Inflammatory macrophage (primary cell): ENCODE results near the gene KRTAP10-11.
"Not testable (repeated sequence)": the region's sequence is repeated elsewhere in the genome, so short reads cannot be mapped to it uniquely, and the experiment has no call there.

Experiments
- DNase-seq, 2 donors: peaks; one replicate each; pipeline ENCODE4 v3.0.0-alpha.2; 2020 to 2022

KRTAP10-11 gene

GRCh38 chr21:44640761-44641160 lies 5.5 kb upstream of the KRTAP10-11 start:
- DNase-seq, result no peak

GRCh38 chr21:44643741-44644310 lies 2.4 kb upstream of the KRTAP10-11 start:
- no peak for DNase-seq

GRCh38 chr21:44644878-44645277 lies 1.3 kb upstream of the KRTAP10-11 start:
- DNase-seq, result no peak

GRCh38 chr21:44647222-44647552 lies 973 bp downstream of the KRTAP10-11 start:
- DNase-seq, result no peak

- DNase-seq, result no peak
These were observed 2.5 kb downstream of the KRTAP10-11 start for GRCh38 chr21:44648557-44649311.

- no peak for DNase-seq
These were observed 3.4 kb downstream of the KRTAP10-11 start for GRCh38 chr21:44649521-44650100.

GRCh38 chr21:44650265-44650972 lies 4.2 kb downstream of the KRTAP10-11 start:
- no peak for DNase-seq

GRCh38 chr21:44650973-44651675 lies 4.9 kb downstream of the KRTAP10-11 start:
- DNase-seq, result no peak

GRCh38 chr21:44653123-44653522 lies 6.9 kb downstream of the KRTAP10-11 start:
- DNase-seq, result no peak

GRCh38 chr21:44653656-44654575 lies 7.7 kb downstream of the KRTAP10-11 start:
- DNase-seq, result no peak

- DNase-seq, result no peak
These were observed 8.5 kb downstream of the KRTAP10-11 start, which contains the start of gene KRTAP12-4 for GRCh38 chr21:44654576-44655175. TSS of gene KRTAP12-4 (minus strand) at chr21:44654659. CDS start at chr21:44654614, 45 bp downstream.

- DNase-seq, result no peak
These were observed 10.7 kb downstream of the KRTAP10-11 start for GRCh38 chr21:44656868-44657267.

GRCh38 chr21:44657635-44658540 lies 11.7 kb downstream of the KRTAP10-11 start, which contains the start of gene KRTAP12-3:
TSS of gene KRTAP12-3 (plus strand) at chr21:44657932. CDS start at chr21:44657980, 48 bp downstream.
- no peak for DNase-seq

GRCh38 chr21:44658541-44658910 lies 12.3 kb downstream of the KRTAP10-11 start:
- DNase-seq, result no peak

- no peak for DNase-seq
These were observed 12.8 kb downstream of the KRTAP10-11 start for GRCh38 chr21:44658913-44659595.

GRCh38 chr21:44661567-44661966 lies 15.4 kb downstream of the KRTAP10-11 start:
- DNase-seq, result not testable (repeated sequence)

GRCh38 chr21:44664691-44665090 lies 18.5 kb downstream of the KRTAP10-11 start:
- DNase-seq, result no peak

- no peak for DNase-seq
These were observed 20.4 kb downstream of the KRTAP10-11 start, which contains the start of gene KRTAP12-2 for GRCh38 chr21:44666401-44667320. TSS of gene KRTAP12-2 (minus strand) at chr21:44666927. CDS start at chr21:44666886, 41 bp downstream.
